IPS-18c (cell line): ENCODE results near the gene ZFP62.

ENCODE experiments used
- H3K4me3 ChIP-seq: 2 replicates; pipeline ENCODE4 v1.7.0; 2013; ENCODE audit warnings: low read depth, mild to moderate bottlenecking, low read length, moderate library complexity; ENCODE audit not compliant: insufficient read depth
- H3K9me3 ChIP-seq: one replicate; pipeline ENCODE4 v1.6.1; 2013; ENCODE audit warnings: mild to moderate bottlenecking, low read length, moderate library complexity; ENCODE audit not compliant: control insufficient read depth, insufficient read depth

The ZFP62 gene

DNA sequence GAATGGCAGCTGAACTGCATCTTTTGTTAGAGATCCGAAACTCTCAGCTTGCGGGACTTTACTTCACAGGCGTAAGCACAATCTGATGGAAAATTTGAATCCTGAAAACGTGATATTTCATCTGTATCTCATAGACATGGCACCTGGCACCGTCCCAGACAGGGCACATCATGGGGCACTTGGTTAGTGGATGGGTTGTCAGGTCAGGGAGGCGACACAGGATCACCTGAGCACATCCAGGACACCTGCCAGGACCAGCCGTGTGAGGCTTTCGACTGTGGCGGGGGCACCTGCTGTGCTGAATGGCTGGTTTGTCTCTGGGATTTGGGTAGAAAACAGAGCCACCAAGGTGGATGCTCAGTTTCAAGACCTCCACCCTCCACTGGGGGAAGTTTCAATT, 11.3 kb upstream of the ZFP62 start:
- Histone ChIP-seq H3K9me3 (no peaks in the 10 kb centered on the region), H3K4me3 (no peak overlapping the region)

DNA sequence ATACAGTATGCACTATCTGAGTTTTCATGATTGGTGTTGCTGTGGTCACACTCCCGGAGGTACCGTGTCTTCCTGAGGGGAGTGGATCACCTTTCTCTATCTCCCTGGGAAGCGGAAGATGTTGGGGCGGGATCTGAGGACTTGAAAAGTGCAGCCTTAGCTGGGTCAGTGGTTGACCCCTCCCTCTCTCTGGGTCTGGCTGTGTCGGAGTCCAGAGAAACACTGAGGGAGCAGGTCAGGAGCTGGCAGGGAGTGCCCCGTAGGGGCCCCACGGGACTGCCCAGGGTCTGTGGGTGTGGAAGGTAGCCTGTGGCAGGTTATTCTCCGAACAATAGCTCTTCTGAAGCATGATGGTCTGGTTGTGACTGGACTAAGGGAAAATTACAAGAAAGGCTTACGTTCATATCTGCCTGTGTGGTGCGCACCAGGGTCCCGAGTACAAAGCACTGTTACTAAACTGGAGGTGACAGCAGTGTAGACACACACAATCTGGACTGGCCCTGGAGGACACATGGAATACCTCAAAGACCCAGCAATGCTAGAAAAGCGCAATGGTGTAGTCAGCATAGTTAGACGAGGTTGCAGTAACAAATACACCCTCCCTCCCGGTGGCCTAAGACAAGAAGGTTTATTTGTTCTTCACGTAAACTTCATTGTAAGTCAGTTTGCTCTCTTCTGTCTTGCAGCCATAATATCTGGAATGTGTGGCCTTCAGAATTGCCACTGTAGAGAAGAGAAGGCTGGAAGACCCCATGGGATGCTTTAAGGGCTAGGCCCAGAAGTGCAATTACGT, 9.4 kb upstream of the ZFP62 start:
- H3K9me3 ChIP-seq = no peaks in the 10 kb centered on the region
- no peak overlapping the region for H3K4me3 ChIP-seq

DNA sequence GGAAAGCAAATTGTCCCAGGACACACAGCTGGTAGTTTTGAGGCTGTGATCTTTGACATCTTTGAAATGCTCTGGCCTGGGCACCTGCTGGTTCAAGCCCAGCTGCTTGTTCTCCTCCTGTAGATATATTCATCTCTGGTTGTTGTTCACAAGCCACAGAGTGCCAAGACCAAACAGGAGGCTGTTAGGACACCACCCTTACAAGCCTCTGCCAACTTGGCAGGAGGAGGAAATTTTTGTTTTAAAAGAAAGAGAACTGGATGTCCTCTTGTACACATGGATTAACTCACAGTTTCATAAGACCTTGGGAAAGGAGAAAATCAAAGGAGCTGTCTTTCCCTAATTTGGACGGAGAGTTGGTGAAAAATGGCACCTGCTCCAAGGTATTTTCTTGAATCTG, 8.5 kb upstream of the ZFP62 start:
- Histone ChIP-seq H3K9me3 (no peaks in the 10 kb centered on the region), H3K4me3 (no peak overlapping the region)

DNA sequence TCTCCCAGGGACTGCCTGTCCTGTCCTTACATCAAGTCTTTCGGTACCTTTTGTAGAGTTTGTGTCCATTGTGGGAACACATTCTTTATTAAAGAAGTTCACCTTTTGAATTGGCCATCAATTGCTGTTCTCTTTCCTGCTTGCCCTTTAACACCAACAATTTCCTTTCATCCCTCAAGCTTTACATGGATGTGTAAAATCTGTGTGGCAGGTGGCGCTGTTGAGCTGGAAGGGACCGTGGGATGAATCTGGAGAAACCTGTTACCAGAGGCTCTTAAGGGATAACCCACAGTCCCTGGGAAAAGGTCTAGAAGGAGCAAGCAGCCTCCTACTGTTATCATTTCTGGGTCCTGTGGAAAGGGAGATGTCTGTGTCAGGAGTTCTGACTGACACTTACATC, 7.9 kb upstream of the ZFP62 start:
- Histone ChIP-seq H3K4me3 (no peak overlapping the region), H3K9me3 (no peaks in the 10 kb centered on the region)

DNA sequence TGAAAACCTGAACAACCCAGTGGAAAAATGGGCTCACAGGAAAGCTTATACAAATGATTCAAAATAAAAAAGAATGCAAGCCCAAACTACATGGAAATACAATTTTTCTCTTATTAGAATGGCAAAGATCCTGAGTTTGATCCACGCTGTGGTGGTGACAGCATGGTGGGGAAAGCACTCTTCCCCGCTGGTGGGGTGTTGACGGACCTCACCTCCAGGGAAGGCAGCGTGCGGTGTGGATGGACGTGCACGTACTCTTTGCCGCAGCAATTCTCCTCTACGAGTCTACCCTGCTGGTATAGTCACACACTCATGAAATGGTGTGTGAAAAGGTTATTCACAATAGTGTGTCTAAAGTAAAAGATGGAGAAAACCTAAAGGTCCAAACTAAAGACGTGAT, 5.9 kb upstream of the ZFP62 start:
- no peak overlapping the region for H3K4me3 ChIP-seq

DNA sequence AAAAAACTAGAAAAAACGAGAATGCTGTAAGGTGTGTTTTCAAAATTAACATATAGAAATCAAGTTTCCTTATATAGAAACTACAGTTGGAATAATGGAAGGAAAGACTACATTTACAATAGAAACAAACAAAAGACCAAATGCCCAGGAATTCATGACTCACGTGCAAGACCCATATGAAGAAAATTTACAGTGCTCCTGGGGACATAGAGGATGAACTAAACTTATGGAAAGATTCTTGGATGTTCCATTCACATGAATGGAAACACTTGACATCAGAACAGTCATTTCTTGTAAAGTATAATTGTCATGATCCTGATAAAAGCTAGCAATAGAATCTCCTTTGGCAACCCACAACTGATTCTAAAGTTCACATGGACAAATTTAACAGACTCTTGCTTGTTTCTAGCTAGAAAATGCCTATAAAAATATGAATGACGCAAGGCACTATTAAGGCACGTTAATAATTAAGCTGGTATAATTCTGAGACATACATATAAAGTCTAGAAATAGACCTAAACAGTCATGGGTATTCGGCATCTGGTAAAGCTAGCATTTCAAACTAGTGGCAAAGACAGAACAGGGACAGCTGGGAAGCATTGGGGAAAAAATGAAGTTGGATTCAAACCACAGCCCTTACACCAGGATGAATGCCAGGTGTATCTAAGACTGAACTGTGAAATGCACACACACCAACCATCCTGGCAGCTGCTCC, 5.1 kb upstream of the ZFP62 start:
- no peak overlapping the region for H3K4me3 ChIP-seq
- no peaks in the 10 kb centered on the region for H3K9me3 ChIP-seq

More for the DNA sequence above, 5.9 kb upstream of the ZFP62 start:
- H3K9me3 ChIP-seq = no peaks in the 10 kb centered on the region

DNA sequence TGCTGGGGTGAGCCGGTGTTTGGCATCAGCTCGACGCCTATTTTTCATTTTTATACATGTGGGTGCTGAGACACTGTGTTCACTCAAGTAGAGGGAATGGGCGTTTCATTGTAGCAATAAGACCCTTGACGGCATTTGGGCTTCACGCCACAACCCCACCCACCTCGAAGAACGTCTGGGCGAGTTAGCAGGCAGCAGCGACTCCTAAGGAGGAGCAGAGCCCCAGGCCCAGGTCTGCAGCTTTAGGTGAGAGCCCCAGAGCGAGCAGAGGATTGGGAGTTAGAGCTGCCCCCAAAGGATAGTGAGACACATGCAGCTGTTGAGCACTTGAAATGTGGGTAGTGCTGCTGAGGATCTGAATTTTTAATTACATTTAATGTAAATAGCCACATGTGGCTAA, 1.6 kb upstream of the ZFP62 start:
- no peak overlapping the region for H3K4me3 ChIP-seq

DNA sequence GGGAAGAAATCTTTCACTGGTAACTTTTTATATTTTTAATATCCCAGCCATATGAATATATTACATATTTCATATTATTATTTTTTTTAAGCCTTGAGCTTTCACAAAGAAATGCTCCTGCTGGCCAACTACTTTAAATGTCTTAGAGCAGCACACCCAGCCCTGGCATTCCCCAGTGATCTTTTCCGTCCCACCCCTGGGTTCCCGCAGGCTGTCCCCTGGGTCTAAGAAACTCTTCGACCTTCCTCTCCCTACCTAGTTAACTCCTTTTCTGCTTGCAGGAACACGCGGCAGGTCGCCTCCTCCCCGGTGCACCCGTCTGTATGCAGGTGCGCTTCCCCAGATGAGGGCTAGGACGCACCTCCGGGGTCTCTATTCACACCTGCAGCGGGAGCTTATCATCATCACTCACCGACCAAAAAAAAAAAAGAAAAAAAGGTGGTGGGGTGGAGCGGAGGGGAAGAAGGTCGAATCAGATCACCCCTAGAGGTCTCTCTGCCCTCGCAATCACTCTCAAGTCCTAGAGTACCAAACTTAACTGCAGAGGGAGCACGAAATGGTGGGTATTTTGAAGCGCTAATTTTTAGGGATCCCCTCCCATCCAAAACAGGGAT, 696 bp downstream of the ZFP62 start:
- peak overlapping the region; percentile 97 for H3K4me3 ChIP-seq
- H3K9me3 ChIP-seq = no peaks in the 10 kb centered on the region

More for the DNA sequence above, 1.6 kb upstream of the ZFP62 start:
- H3K9me3 ChIP-seq = no peaks in the 10 kb centered on the region

DNA sequence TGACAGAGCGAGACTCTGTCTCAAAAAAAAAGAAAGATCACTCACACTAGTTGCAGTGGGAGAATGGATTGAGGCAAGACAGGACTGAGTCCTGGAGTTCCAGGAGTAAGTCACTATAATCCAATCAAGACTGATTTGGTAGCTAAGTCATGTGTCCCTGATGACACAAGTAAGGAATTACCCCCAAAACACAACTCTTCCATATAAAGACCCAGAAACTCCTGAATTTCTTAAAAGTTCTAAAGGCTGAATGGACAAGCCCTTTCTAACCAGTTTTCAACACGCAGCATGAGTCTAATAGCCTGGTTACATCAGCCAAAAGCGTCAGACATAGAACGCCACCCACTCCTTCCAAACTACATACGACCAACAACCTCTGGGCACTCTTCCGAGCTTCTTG, 2.5 kb downstream of the ZFP62 start:
- no peaks in the 10 kb centered on the region for H3K9me3 ChIP-seq
- no peak overlapping the region for H3K4me3 ChIP-seq

DNA sequence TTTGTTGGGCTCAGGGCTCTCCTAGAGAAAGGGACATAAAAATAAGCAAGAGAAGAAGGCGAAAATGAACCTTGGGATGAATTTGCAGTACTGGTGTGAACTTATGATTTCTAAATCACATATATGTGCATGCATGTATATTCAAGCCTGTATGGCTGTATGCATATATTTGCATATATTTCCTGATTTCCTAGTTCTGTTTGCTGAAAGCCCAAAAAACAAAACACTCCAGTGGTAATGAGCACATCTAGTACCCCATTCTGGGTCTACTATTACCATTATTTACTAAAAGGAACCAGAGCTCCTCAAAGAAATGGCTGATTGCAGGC, 7.3 kb downstream of the ZFP62 start:
- no peak overlapping the region for H3K4me3 ChIP-seq
- peaks cover 29% of the 10 kb centered on the region for H3K9me3 ChIP-seq

DNA sequence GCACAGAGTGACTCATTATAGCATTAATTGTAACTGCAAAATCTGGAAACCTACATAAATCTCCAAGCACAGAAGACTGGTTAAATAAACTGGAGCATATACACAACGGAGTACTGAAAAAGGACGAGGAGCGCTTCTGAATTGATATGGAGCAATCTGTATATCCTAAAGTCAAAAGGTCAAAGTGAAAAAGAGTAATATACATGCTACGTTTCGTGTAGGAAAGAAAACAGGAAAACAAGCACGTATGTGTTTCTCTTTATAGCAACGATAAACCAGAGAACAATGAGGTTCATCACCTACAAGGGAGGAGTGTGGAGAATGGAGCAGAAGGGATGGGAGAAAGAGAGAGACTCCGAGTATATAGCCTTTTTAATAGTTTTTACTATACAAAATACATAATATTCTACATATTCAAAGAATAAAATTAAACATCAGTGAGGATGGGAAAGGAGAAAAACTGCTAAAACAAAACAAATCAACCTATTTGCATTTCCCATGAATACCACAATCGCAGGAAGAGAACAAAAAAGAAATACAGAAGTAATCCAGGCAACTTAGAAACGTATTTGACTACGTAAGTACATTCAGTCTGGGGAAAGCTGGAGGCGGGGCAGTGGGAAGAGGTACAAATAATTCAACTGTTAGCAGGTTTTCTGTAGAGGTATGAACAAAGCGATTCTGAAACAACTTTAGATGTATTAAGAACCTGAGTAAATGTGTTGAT, 7.8 kb downstream of the ZFP62 start:
- peaks cover 33% of the 10 kb centered on the region for H3K9me3 ChIP-seq

DNA sequence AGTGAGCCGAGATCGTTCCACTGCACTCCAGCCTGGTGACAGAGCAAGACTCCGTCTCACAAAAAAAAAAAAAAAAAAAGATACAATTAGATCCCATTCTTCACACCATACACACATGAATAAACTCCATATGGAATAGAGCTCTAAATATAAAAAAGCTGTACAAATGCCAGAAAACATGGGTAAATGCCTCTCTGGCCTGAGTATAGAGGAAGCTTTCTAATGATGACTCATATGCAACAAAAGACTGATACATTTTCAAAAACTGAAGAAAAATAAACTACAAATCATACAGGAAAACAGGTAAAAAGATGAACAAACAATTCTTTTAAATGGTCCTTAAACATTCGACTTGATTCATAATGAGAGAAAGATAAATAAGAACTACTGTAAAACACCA, 8.6 kb downstream of the ZFP62 start:
- H3K9me3 ChIP-seq = peaks cover 33% of the 10 kb centered on the region
- H3K4me3 ChIP-seq = no peak overlapping the region

More for the DNA sequence above, 7.8 kb downstream of the ZFP62 start:
- H3K4me3 ChIP-seq = no peak overlapping the region

DNA sequence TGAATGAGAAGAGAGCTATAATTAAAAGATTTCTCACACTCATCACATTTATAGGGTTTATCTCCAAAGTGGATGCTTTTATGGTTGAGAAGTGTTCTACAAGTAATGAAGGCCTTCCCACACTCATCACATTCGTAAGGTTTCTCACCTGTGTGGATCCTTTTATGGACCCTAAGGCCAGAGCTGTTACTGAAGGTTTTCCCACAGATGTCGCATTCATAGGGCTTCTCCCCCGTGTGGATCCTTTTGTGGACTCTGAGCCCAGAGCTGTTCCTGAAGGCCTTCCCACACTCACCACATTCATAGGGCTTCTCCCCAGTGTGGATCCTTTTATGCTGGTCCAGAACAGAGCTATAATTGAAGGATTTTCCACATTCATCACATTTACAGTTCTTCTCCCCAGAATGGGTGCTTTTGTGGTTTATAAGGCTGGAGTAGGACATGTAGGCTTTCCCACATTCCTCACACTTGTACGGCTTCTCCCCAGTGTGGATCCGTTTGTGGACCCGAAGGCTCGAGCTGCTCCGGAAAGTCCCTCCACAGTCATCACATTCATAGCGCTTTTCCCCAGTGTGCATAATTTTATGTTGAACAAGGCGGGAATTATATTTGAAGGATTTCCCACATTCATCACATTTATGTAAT, 10.5 kb downstream of the ZFP62 start:
- Histone ChIP-seq H3K9me3 (peaks cover 36% of the 10 kb centered on the region), H3K4me3 (peak overlapping the region; percentile 31; the same call in 1 of the 2 replicates)

DNA sequence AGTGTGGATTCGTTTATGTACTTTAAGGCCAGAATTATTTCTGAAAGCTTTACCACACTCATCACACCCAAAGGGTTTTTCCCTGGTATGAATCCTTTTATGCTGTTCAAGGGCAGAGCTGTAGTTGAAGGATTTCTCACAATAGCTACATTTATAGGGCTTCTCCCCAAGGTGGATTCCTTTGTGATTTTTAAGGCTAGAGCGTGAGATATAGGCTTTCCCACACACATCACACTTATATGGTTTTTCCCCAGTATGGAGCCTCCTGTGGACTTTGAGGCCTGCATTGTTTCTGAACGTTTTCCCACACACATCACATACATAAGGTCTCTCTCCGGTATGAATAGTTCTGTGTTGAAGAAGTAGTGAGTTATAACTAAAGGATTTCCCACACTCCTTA, 11.2 kb downstream of the ZFP62 start:
- Histone ChIP-seq H3K9me3 (peaks cover 36% of the 10 kb centered on the region), H3K4me3 (no peak overlapping the region)

DNA sequence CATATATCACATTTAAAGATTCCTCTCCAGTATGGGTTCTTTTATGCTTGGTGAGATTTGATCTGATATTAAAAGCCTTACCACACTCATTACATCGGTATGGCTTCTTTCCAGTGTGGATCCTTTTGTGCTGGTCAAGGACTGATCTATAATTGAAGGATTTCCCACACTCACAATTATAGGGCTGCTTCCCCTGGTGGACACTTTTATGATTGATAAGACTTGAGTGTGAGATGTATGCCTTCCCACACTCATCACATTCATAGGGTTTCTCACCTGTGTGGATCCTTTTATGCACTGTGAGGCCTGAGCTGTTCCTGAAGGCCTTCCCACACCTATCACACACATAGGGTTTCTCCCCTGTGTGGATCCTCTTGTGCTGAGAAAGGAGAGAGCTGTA, 12.2 kb downstream of the ZFP62 start:
- H3K4me3 ChIP-seq = no peak overlapping the region
- peaks cover 36% of the 10 kb centered on the region for H3K9me3 ChIP-seq

DNA sequence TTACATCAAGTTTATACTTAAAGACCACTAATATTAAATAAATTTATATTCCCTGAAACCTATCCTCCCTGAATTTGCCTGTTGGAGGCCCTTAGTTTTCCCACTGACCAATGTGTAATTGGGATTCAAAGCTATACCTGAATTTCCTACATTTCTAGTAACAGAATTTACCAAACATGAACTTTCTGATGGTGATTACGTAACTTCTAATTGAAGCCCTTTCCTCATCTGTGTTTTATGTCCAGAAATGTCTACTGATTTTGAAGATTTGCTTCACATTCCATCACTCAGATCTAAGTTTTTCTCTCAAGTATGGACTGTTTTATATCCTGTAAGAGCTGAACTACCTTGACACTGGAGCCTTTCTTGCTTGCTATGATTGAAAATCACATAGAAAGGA, 12.8 kb downstream of the ZFP62 start:
- Histone ChIP-seq H3K4me3 (no peak overlapping the region), H3K9me3 (peaks cover 36% of the 10 kb centered on the region)

DNA sequence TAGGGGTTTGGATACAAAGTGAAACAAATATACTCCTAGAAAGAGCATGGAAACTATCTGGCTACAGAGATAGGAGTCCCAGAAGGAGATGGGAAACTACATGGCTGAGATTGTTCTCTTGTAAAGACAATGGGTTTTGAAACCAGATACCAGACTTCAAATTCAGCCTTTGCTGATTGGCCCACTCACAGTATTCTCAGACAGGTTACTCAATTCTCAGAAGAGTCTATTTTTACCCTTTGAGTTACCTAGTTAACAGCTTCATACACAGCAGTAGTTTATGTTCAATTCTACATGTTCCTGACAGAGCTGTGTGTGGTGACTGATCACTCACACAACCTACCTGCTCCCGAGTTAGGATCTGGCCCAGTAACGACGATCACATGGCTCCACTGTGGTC, 14.1 kb downstream of the ZFP62 start:
- no peak overlapping the region for H3K4me3 ChIP-seq
- H3K9me3 ChIP-seq = peaks cover 36% of the 10 kb centered on the region
